SKM-1 treated with dmso at 0.1 percent for 144 hours (cell line): Measurements from ENCODE around the gene ATP6V0E2.
A peak's percentile ranks its signal among the peaks of the same experiment; 100 is the strongest.
"Not testable (repeated sequence)": the region's sequence is repeated elsewhere in the genome, so short reads cannot be mapped to it uniquely, and the experiment has no call there.

ENCODE experiments used
- DNase-seq: peaks from one replicate; lab custom pipeline; 2025; ENCODE audit not compliant: unreplicated experiment; lab: John Stamatoyannopoulos, UW

Gene ATP6V0E2

DNA sequence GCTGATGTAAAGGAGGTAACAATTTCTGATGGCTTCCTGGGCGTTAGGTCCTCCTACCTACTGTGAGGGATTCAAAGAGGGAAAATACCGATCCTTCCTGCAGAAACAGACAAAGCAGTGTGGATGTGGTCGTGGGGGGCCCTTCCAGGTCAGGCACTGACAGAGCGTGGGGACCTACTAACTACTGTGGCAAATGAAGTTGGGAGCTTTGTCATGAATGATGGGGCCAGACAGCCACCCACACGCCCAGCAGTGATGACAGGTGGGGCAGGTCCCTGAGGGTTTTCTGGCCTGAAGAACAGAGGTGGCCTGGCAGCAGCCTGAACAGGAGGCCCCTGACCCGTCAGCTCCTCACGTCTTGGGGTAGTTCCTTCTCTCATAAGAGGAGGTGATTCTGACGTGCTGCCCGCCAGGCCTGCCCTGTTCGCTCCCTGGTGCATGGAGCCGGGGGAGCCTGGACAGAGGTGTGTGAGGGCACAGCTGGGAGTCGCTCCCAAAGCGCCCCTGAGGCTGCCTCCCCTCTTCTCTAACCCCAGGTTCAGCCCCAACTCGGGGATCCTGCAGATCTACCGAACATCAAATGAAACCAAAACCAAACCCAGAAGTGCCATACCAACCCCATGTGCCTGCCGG lies 4.2 kb downstream of the ATP6V0E2 start:
- DNase-seq: no peak

DNA sequence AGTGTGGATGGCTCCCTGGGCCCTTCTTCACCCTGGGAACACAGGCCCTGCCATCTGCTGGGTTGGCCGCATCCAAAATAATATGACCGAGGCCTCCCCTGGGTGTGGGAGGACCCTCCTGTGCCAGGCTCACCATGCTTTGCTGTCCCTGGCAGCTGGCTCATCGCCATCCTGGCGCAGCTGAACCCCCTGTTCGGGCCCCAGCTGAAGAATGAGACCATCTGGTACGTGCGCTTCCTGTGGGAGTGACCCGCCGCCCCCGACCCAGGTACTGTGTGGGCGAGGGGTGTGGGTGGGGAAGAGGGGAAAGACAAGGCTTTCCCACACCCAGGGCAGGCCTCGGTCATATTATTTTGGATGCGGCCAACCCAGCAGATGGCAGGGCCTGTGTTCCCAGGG lies 4.8 kb downstream of the ATP6V0E2 start:
- no peak for DNase-seq

DNA sequence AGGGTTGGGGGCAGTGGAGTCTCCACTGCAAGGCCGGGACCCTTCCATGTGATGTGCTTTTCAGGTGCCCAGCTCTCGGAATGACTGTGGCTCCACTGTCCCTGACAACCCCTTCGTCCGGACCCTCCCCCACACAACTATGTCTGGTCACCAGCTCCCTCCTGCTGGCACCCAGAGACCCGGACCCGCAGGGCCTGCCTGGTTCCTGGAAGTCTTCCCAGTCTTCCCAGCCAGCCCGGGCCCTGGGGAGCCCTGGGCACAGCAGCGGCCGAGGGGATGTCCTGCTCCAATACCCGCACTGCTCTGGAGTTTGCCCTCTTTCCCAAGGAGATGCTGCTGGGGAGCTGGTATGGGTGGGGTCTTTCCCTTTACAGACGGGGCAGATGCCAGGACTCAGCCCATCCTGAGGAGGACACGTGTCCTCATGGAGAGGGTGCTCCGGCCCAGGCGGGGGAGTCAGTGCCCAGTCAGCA lies 5.5 kb downstream of the ATP6V0E2 start:
- no peak for DNase-seq

- DNase-seq: no peak
Measured at GRCh38 chr7:149879766-149880637, 6.2 kb downstream of the ATP6V0E2 start.

GRCh38 chr7:149880638-149881311 lies 7.0 kb downstream of the ATP6V0E2 start:
- DNase-seq: no peak

DNA sequence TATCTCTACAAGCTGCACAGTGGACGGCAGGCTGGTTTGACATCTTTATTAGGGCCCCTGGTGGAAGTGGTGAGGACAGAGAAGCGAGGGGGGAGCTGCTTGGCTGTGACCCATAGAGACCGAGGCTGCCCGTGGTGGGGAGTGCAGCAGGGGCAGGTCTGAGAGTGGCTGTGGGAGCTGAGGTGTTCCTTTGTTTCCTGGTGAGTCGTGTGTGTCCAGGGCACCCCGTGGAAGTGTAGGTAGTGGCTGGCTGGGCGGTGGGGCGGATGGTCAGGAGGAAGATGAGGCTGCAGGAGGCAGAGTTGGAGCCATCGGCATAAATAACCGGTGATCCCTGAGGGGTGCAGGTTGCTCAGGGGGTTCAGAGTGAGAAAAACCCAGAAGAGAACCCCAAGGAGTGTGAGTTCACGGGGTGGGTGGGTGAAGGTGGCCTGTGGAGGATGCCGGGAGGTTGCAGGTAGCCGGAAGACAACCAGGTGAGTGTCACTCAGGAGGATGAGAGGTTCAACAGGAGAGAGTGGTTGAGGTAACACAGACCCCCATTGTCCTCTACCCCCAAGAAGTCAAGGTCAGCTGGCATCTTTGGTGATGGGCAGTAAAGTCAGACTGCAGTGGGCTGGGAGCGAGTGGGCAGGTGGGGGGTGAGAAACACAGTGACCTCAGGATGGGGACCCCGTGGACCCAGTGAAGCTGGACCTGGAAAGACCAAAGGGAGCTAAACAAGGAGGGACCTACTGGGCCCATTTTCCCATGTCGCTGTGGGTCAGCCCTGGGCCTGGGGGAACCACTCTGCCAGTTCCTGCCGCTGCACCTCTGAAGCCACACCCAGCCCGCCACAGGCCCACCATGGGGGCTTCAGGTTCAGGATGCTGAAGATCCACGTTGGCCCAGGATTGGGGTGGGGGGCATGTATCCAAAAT lies 7.8 kb downstream of the ATP6V0E2 start:
- DNase-seq: no peak

DNA sequence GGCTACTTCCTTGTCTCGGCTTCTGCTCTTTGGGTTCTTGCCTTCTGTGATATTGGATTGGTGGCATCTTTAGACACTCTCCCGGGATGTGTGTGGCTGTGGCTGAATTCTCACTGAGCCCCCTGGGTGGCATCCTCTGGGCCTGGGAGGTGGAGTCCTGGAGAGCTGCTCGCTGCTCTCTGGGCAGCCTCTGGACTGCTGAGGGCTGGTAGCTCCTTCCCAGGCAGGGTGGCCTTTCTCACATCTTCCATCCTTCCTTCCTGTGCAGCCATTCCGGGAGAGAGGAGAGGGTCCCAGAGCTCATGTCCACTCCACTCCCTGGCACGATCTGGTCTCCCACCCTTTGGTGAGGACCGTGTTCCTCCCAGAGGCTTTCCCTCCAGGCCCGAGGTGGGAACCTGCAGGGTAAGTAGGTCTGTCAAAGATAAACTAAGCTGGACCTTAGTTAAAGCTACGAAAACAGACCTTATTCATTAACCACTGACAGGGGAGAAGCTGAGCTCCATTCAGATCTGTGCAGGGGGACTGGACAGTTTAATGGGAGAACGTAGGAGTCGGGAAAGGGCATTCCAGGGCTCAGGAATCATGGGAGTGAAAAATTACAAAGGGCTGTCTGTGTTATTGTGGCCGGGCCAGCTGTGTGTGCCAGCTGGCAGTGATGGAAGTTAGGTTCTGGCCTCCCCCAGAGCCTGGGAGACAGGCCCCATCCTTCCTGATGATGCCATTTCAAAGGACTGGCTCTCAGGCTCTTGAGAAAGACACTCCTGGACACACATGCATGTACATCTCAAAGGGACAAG lies 8.7 kb downstream of the ATP6V0E2 start:
- no peak for DNase-seq

DNA sequence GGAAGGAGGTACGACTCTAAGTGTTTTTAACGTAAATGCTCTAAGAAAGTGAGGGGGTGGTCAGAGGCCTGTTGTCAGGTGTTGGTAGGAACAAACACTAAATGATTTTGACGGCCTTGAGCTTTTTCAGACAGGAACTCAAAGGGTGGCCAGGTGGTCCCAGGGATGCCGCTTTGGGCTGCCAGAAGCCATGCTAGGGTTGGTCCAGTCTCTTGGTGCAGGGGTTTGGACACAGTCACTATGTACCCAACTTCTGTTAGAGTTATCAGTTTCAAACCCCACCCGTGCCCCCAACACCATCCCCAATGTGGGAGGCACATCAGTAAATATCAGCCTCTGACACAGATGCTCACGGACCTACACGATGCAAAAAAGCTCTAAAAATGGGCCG lies 9.3 kb downstream of the ATP6V0E2 start:
- no peak for DNase-seq

GRCh38 chr7:149883452-149883861 lies 9.7 kb downstream of the ATP6V0E2 start:
- peak; percentile 5 for DNase-seq

GRCh38 chr7:149884016-149884415 lies 10.2 kb downstream of the ATP6V0E2 start:
- DNase-seq: no peak

GRCh38 chr7:149884541-149884940 lies 10.8 kb downstream of the ATP6V0E2 start:
- no peak for DNase-seq

DNA sequence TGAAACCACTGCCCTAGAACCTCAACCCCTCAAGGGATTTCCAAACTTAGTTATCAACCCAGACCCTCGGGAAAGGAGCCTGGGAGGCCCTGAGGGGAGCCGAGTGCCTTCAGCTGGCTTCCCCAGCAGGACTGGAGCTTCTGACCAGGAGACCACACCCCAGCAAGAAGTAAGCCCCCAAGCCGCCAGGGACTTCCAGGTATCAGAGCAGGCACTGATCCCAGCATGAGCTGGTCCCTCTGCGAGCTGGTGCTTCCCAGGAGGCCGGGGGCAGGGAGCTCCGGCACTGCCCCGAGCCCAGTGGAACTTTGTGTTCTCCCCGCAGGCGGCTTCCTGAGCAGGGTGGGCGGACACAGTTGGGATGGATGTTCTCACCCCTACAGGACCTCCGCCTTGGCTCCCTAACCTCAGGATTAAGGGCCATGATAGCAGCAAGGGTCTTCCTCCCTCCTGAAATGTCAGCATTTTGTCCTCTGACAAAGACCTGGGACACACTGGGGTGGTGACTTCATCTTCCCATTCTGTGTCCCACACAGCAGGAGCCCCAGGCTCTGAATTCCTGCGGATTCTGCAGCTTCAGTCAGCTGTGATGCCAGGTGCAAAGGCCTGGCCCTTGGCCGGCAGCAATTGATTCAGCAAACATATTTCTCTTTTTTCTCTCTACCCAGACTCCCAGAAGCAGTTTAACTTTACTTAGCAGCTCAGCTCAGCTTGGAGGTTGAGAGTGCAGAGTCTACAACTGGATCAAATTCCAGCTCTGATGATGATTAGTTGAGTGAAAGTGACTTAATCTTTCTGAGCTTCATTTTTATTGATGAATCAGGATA lies 11.6 kb downstream of the ATP6V0E2 start:
- no peak for DNase-seq

- DNase-seq: no peak
Measured at GRCh38 chr7:149886018-149886415, 12.2 kb downstream of the ATP6V0E2 start.

DNA sequence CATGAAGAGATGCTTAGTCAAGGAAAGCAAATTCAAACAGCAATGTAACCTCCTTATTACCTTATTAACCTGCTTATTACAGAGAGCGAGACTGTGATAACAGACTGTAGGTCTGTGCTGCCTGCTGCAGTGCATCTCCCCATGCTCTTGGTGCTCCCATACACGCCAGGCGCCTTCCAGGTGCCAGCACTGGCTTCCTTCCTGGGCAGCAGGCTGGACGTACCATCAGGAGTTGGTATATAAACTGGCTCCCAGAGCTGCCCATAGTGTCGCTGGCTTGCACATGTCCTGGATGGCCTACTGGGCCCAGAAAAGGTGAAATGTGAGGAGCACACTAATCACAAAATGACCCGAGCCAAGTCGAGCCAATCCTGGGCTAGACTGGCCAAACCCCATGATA lies 13.5 kb downstream of the ATP6V0E2 start:
- DNase-seq: no peak

- DNase-seq: not testable (repeated sequence)
Measured at GRCh38 chr7:149890715-149891114, 16.9 kb downstream of the ATP6V0E2 start.

GRCh38 chr7:149894957-149895356 lies 21.2 kb downstream of the ATP6V0E2 start:
- not testable (repeated sequence) for DNase-seq

- not testable (repeated sequence) for DNase-seq
Measured at GRCh38 chr7:149907776-149908376, 34.1 kb downstream of the ATP6V0E2 start.

GRCh38 chr7:149910219-149910618 lies 36.5 kb downstream of the ATP6V0E2 start:
- not testable (repeated sequence) for DNase-seq

- DNase-seq: not testable (repeated sequence)
Measured at GRCh38 chr7:149912126-149912525, 38.4 kb downstream of the ATP6V0E2 start.
